H1 (cell line): Measurements from ENCODE around the gene RPL7L1.

Experiments
- CTCF ChIP-seq, 3 experiments: IDR thresholded peaks; 1 replicate in 2 of 3; 2 replicates in 1 of 3; pipeline versions ENCODE4 v1.5.1 to v1.6.1; 2011; ENCODE audit warnings: low read length in 3 of 3, mild to moderate bottlenecking in 3 of 3, inconsistent platforms in 2 of 3, low read depth in 1 of 3, moderate library complexity in 1 of 3; ENCODE audit not compliant: insufficient read depth in 1 of 3; ENCODE audit errors: control extremely low read depth in 1 of 3
- RFX5 ChIP-seq: IDR thresholded peaks from 2 replicates; pipeline ENCODE4 v1.6.1; 2011; ENCODE audit warnings: low read depth, low read length, improper control_type of control experiment, borderline replicate concordance
- ZNF274 ChIP-seq: IDR thresholded peaks from 2 replicates; pipeline ENCODE4 v1.7.0; 2012; ENCODE audit warnings: low read length, borderline replicate concordance; ENCODE audit errors: extremely low read depth

GRCh38 chr6:42841844-42842584 lies 37.4 kb upstream of the RPL7L1 start:
- TF ChIP-seq RFX5 = no peak
- no peak for TF ChIP-seq ZNF274
- TF ChIP-seq CTCF (IDR thresholded peaks at IDR 0.05; ENCODE audit: control extremely low read depth in 1 of 3, insufficient read depth in 1 of 3, low read depth in 1 of 3, low read length in 3 of 3) = no peak
